GM06990 (cell line): ENCODE data around the gene MUC4.

Experiments
- DNase-seq: peaks from one replicate; pipeline ENCODE4 v3.0.0-alpha.2; 2011; ENCODE audit not compliant: insufficient read length; ENCODE audit errors: extremely low read depth
- H3K27me3 ChIP-seq: replicated peaks from 2 replicates; pipeline ENCODE4 v1.6.0; 2011; ENCODE audit warnings: low read length; ENCODE audit not compliant: control insufficient read depth, insufficient read depth
- H3K36me3 ChIP-seq: 2 replicates; pipeline ENCODE4 v1.5.1; 2011; ENCODE audit warnings: low read length; ENCODE audit not compliant: control insufficient read depth, insufficient read depth
- H3K4me3 ChIP-seq: replicated peaks from 2 replicates; pipeline ENCODE4 v1.5.1; 2011; ENCODE audit warnings: low read depth, mild to moderate bottlenecking, control low read depth, low read length
- CTCF ChIP-seq: IDR thresholded peaks from 2 replicates; pipeline ENCODE4 v1.5.1; 2011; ENCODE audit warnings: low read length, control low read depth, mild to moderate bottlenecking, inconsistent platforms; ENCODE audit not compliant: insufficient read depth, poor library complexity, severe bottlenecking

MUC4 gene

DNA sequence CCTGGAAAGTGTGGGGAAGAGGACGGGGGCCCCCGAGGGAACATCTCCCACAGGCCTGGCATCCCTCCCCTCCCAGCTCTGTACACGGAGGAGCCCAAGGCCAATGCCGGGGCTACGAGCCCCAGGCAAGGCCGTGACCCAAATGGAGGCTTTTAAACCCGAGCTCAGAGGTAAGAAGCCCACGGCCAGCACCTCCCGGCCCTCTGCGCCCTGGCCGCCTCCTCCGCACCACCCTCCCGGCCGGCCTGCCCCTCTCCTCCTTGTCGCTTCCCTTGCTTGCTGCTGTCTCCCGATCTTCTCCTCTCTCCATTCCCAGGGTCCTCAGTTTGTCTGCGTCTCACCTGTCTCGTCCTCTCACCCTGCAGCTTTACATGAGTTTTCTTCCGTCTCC, 1.3 kb downstream of the MUC4 start:
- Histone ChIP-seq H3K36me3 (no peaks in the 10 kb centered on the region), H3K4me3 (no peak overlapping the region), H3K27me3 (no peaks in the 10 kb centered on the region; the same call in 1 of the 2 replicates)
- DNase-seq = no peak
- TF ChIP-seq CTCF = no peak

DNA sequence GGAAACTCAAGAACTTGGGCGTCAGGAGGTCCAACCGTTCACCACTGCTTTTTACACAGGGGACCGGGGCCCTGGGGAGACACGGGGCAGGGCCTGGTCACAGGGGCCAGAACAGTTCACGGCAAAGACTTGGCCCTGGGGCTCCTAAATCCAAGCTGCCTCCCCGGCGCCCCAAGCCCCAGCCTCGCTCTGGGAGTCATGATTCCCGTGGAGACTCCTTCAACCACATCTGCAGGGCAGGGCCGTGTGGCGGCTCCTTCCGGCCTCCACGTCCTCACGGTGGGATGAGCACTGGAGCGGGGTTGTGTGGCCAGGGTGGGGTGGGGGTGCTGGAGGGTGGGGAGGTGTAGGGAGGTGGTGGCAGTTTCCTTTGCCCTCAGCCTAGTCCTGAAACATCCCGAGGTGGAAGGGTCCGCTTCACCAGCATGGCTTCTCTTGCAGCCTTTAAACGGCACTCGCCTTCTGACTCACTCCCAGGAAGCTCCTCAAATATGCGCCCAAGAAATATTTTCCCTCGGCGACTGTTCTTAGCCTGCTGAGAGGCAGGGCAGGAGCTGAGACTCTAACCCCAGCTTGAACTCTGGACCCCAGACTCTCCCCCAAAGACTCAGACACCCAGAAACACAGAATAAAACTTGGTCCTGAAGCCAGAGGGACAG, 1.8 kb downstream of the MUC4 start:
- no peak for DNase-seq
- Histone ChIP-seq H3K27me3 (no peaks in the 10 kb centered on the region; the same call in none of the 2 replicates), H3K4me3 (no peak overlapping the region), H3K36me3 (no peaks in the 10 kb centered on the region)
- no peak for TF ChIP-seq CTCF

DNA sequence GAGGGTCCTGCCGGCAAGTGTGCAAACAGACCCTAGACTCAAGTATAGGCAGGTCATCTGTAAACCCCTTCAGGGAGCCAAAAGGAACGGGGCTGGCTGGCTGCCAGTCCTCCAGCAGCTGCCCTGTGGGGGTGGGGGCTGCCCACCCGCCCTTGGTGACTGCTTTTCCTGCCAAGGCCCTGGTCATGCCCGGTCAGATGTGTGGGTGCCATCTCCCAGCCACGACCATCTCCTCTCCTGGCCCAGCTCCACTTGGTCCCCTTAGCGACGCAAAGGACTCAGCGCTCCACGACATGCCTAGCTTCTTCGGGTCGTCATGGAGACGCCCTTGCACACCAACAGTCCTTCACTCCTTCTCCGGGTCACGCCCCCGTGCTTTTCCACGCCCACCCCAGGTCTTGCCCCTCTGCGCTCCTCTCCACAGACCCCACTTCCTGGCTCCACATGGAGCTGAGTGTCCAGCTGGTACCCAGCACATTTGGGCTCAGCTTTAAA, 2.4 kb downstream of the MUC4 start:
- TF ChIP-seq CTCF = no peak
- no peaks in the 10 kb centered on the region for H3K36me3 ChIP-seq
- no peak overlapping the region for H3K4me3 ChIP-seq
- DNase-seq = no peak
- peaks cover under 1% of the 10 kb centered on the region for H3K27me3 ChIP-seq

GRCh38 chr3:195808741-195809290, 2.9 kb downstream of the MUC4 start:
- TF ChIP-seq CTCF = no peak

DNA sequence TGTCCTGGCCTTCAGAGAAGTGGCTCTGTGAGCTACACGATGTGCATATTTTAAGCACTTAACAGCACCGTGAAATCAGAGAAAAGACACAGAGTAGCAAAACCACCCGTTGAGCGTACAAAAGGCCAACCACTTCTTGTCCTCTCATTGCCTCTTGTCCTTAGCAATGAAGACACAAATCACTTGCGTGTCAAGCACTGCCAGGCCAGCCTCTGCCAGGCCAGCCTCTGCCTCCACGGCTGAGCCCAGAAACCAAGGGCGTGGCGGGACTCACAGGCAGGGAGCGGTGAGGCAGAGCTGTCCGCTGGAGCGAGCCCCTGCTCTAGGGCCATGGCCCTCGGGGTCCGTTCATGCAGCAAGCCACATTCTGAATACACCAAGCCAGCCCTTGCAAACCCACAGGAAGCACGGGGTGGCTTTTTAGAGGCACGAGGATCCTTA, 4.0 kb downstream of the MUC4 start:
- no peak for TF ChIP-seq CTCF
- Histone ChIP-seq H3K36me3 (no peaks in the 10 kb centered on the region), H3K4me3 (no peak overlapping the region), H3K27me3 (peaks cover 2% of the 10 kb centered on the region)
- DNase-seq = no peak

More at GRCh38 chr3:195808741-195809290, 2.9 kb downstream of the MUC4 start:
- Histone ChIP-seq H3K36me3 (no peaks in the 10 kb centered on the region), H3K27me3 (peaks cover 2% of the 10 kb centered on the region), H3K4me3 (no peak overlapping the region)
- no peak for DNase-seq
